Loucy (cell line): ENCODE results near the gene P2RX7.

Experiments
- H2AFZ ChIP-seq: fragments of 200-600 bp; sonication (generic); 2 replicates; pipeline ENCODE4 v1.6.0; 2016; ENCODE audit warnings: antibody characterized with exemption, mild to moderate bottlenecking, low read length, moderate library complexity
- H3F3A ChIP-seq: fragments of 200-600 bp; 2 replicates; pipeline ENCODE4 v1.6.0; 2016; ENCODE audit warnings: antibody characterized with exemption, low read depth, mild to moderate bottlenecking
- H3K27me3 ChIP-seq: fragments of 200-600 bp; sonication (generic); 2 replicates; pipeline ENCODE4 v1.6.1; 2014; ENCODE audit warnings: low read length, mild to moderate bottlenecking; ENCODE audit not compliant: insufficient read depth, poor library complexity, severe bottlenecking
- H3K36me3 ChIP-seq: fragments of 200-600 bp; sonication (generic); 2 replicates; pipeline ENCODE4 v1.6.1; 2016; ENCODE audit warnings: low read length; ENCODE audit not compliant: insufficient read depth
- H3K4me1 ChIP-seq: fragments of 200-600 bp; sonication (generic); 2 replicates; pipeline ENCODE4 v1.5.1; 2014; ENCODE audit warnings: low read length, mild to moderate bottlenecking; ENCODE audit not compliant: insufficient read depth, poor library complexity, severe bottlenecking
- H3K4me2 ChIP-seq: fragments of 200-600 bp; sonication (generic); 2 replicates; pipeline ENCODE4 v1.6.0; 2014; ENCODE audit warnings: antibody characterized with exemption, low read length, low read depth, mild to moderate bottlenecking; ENCODE audit not compliant: poor library complexity, severe bottlenecking
- H3K4me3 ChIP-seq: fragments of 200-600 bp; sonication (generic); 2 replicates; pipeline ENCODE4 v1.5.1; 2014; ENCODE audit warnings: low read length, mild to moderate bottlenecking, mixed read lengths; ENCODE audit not compliant: poor library complexity, severe bottlenecking
- H3K79me2 ChIP-seq: fragments of 200-600 bp; sonication (generic); 2 replicates; pipeline ENCODE4 v1.6.1; 2014; ENCODE audit warnings: low read length; ENCODE audit not compliant: insufficient read depth
- H3K9ac ChIP-seq: fragments of 200-600 bp; sonication (generic); 2 replicates; pipeline ENCODE4 v1.6.0; 2014; ENCODE audit warnings: mild to moderate bottlenecking, low read depth, low read length, moderate library complexity; ENCODE audit not compliant: poor library complexity, severe bottlenecking
- H3K9me2 ChIP-seq: fragments of 200-600 bp; sonication (generic); replicated peaks from 2 replicates; pipeline ENCODE4 v1.6.1; 2016; ENCODE audit warnings: low read depth, low read length, mixed read lengths
- H3K9me3 ChIP-seq: fragments of 200-600 bp; sonication (generic); 2 replicates; pipeline ENCODE4 v1.6.1; 2014; ENCODE audit warnings: mild to moderate bottlenecking, antibody characterized with exemption, low read length, low read depth; ENCODE audit not compliant: insufficient read depth
- H4K20me1 ChIP-seq: fragments of 200-600 bp; sonication (generic); 2 replicates; pipeline ENCODE4 v1.6.0; 2014; ENCODE audit warnings: antibody characterized with exemption, low read length, mild to moderate bottlenecking; ENCODE audit not compliant: insufficient read depth, poor library complexity, severe bottlenecking
- CTCF ChIP-seq: fragments of 200-600 bp; sonication (generic); conservative IDR thresholded peaks from 2 replicates; pipeline ENCODE4 v1.5.1; 2014; ENCODE audit warnings: mild to moderate bottlenecking, antibody characterized with exemption, low read length
- EZH2phosphoT487 ChIP-seq: fragments of 200-600 bp; IDR thresholded peaks from 2 replicates; pipeline ENCODE4 v1.6.1; 2018; ENCODE audit warnings: antibody characterized with exemption, mild to moderate bottlenecking, moderate library complexity, borderline replicate concordance

P2RX7 gene

GRCh38 chr12:121188227-121188626, 55.6 kb downstream of the P2RX7 start:
- H3K9me2 ChIP-seq, result no peaks in the 10 kb centered on the region
- no peaks in the 10 kb centered on the region for H3K4me1 ChIP-seq
- TF ChIP-seq CTCF (no peak), EZH2phosphoT487 (no peak)
- no peaks in the 10 kb centered on the region for H3F3A ChIP-seq
- no peaks in the 10 kb centered on the region for H4K20me1 ChIP-seq
- H3K4me2 ChIP-seq, result no peak overlapping the region
- H3K9me3 ChIP-seq, result no peaks in the 10 kb centered on the region
- no peaks in the 10 kb centered on the region for H3K36me3 ChIP-seq
- H3K9ac ChIP-seq, result no peak overlapping the region
- no peak overlapping the region for H3K4me3 ChIP-seq
- H2AFZ ChIP-seq, result no peak overlapping the region
- H3K79me2 ChIP-seq, result no peaks in the 10 kb centered on the region
- no peaks in the 10 kb centered on the region for H3K27me3 ChIP-seq

DNA sequence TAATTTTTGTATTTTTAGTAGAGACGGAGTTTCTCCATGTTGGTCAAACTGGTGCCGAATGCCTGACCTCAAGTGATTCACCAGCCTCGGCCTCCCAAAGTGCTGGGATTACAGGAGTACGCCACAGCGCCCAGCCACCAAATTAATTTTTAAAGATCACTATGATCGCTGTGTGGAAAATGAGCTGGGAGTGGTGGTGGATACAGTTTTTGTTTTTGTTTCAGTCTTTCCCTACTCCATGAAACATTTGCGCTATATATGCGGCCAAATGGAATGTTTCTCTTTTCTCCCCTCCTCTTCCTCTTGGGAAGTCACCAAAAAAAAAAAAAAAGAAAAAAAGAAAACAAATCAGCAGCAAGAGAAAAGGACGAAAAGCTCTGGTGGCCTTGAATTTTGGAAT, 56.5 kb downstream of the P2RX7 start:
- TF ChIP-seq CTCF, result no peak
- TF ChIP-seq EZH2phosphoT487, result no peak
- H3K4me3 ChIP-seq, result no peak overlapping the region
- no peaks in the 10 kb centered on the region for H3K9me3 ChIP-seq
- no peak overlapping the region for H2AFZ ChIP-seq
- H4K20me1 ChIP-seq, result no peaks in the 10 kb centered on the region
- no peaks in the 10 kb centered on the region for H3K36me3 ChIP-seq
- no peaks in the 10 kb centered on the region for H3K4me1 ChIP-seq
- H3K9me2 ChIP-seq, result no peaks in the 10 kb centered on the region
- H3K79me2 ChIP-seq, result no peaks in the 10 kb centered on the region
- no peaks in the 10 kb centered on the region for H3F3A ChIP-seq
- H3K27me3 ChIP-seq, result no peaks in the 10 kb centered on the region
- H3K4me2 ChIP-seq, result no peak overlapping the region
- H3K9ac ChIP-seq, result no peak overlapping the region

GRCh38 chr12:121189619-121190155, 57.0 kb downstream of the P2RX7 start:
- no peaks in the 10 kb centered on the region for H3K79me2 ChIP-seq
- H3K36me3 ChIP-seq, result no peaks in the 10 kb centered on the region
- no peaks in the 10 kb centered on the region for H3K9me3 ChIP-seq
- no peaks in the 10 kb centered on the region for H3K9me2 ChIP-seq
- TF ChIP-seq CTCF, result no peak
- no peak for TF ChIP-seq EZH2phosphoT487
- H3K9ac ChIP-seq, result no peak overlapping the region
- no peak overlapping the region for H3K4me3 ChIP-seq
- no peaks in the 10 kb centered on the region for H3K4me1 ChIP-seq
- no peak overlapping the region for H3K4me2 ChIP-seq
- no peaks in the 10 kb centered on the region for H4K20me1 ChIP-seq
- H2AFZ ChIP-seq, result no peak overlapping the region
- no peaks in the 10 kb centered on the region for H3F3A ChIP-seq
- no peaks in the 10 kb centered on the region for H3K27me3 ChIP-seq
